Left colon (tissue), 2 donors: ENCODE results near the gene LTK. TPM values are rescaled to one million over a fixed set of nuclear protein-coding genes. Genes with fewer than 3 reads are reported as not detected.
A peak's percentile ranks its signal among the peaks of the same experiment; 100 is the strongest.

ENCODE experiments used
- ATAC-seq: fragments of 200-7000 bp; cut with Tn5 transposase; one replicate; pipeline ENCODE4 v1.9.1; 2020; ENCODE audit warnings: mild to moderate bottlenecking, moderate library complexity
- DNase-seq, 2 donors: peaks; one replicate each; pipeline ENCODE4 v3.0.0-alpha.2; 2020
- intact Hi-C, 2 donors: fragments of 100-400 bp; cut with DNase I in 1 of 2; cut with micrococcal nuclease in 1 of 2; formaldehyde crosslinking; loops; one replicate each; pipeline versions ENCODE4 v1.11.2 to v1.14.0; 2022; cut with DNase I, micrococcal nuclease
- total RNA-seq, 2 donors: library from RNA; stranded (reverse); fragmentation: NEBNext Ultra II Directional; extraction: Animal tissue kit (Norgen Biotek cat#: 25700); gene quantifications; one replicate each; pipeline ENCODE4 v1.2.1, GENCODE V29; 2021
- donor health status: DM: no; HTN: no; CAD: no.
- donor health status: DM: yes; HTN: yes; CAD: no.

Gene LTK
- total RNA-seq, 2 donors from 2014 or later = 12.0 to 18.7 TPM

DNA sequence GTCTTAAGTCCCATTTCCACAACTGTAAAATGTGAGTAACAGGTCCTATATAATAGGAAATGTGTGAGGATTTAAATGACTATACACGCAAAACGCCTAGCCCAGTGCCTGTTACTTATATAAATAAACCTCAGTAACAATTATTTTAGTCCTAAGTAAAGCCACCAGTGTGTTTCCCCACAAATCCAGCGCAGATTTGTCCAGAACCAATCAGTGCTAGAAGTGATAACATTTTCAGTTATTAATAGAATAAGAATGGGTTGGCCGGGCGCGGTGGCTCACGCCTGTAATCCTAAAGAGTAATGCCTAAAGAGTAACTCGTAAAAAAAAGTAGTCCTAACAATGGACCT, 29.9 kb upstream of the LTK start:
- peak; percentile 44 for ATAC-seq
- DNase-seq = no peak
- intact Hi-C loops = no loop called here

DNA sequence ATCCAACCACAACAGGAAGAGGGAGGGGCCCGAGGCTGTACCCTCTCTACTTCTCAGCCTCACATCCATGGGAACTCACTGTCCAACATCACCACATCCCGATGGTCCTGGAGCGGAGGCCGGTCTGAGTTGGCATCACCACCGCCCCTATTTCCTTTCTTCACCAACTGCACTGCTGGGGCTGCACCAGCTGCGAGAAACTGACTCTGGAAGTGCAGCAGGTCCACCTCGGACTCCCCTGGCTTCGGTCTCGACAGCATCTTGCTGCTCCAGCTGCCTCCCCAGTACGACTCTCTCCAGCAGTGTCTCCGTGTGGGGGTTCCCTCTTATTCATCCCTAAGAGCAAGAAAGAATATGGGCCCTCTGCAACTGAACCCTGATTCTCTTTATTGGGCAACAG, 23.2 kb upstream of the LTK start:
- intact Hi-C loops = no loop called here
- ATAC-seq = no peak
- no peak for DNase-seq

- intact Hi-C loops = no loop called here
- DNase-seq (no peak), ATAC-seq (no peak)
Observed at GRCh38 chr15:41535544-41535943, 21.9 kb upstream of the LTK start.

DNA sequence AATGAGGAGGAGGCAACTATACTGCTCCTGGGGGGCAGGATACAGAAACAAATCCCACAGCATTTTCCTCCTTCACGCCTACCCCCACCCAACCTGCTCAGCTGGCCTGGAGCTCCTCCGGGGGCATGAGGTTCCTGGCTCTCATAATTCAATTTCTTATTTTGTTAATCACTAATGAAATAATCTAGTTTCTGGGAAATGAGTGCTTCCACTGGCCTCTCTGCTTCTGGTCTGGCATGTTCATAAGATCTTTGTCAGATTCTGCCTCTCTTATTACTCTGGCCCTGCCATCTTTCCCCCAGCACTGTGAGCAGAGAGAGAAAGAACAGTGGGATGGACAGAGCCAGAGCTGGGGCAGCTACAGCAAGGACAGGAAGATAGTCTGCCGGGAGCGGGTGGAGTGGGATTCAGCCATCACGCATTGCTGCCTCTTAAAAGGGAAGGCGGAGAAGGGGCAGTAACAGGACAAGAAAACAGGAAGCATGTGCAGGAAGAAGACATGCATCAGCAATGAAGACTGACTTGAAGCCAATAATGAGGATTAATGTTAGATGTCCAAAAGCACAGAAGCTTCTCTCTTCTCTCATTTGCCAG, 16.8 kb upstream of the LTK start:
- DNase-seq (no peak), ATAC-seq (no peak)
- intact Hi-C loops = no loop called here

GRCh38 chr15:41523097-41523496, 9.5 kb upstream of the LTK start:
- no peak for DNase-seq
- ATAC-seq = no peak
- intact Hi-C loops = no loop called here

- DNase-seq (no peak), ATAC-seq (no peak)
- intact Hi-C loops = no loop called here
Observed at GRCh38 chr15:41521614-41522013, 8.0 kb upstream of the LTK start.

DNA sequence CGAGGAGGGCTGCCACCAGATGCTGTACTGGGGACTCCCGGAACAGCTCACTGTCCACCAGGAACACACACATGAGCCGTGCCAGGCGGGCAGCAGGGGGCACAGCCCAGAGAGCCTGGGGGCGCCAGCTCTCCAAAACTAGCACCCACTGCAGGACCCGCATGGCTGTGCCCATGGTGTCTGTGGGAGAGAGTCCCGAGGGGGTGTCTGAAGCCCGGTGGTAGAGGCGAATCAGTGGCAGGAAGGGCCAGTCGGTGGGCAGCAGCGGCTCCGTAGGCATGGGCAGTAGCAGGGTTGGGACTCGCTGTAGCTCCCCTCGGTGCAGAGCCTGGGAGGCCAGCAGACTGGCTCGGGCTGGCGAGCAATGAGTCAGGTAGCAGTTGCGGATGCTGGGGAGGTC, 7.0 kb upstream of the LTK start:
- DNase-seq = no peak
- intact Hi-C loops = no loop called here
- ATAC-seq = no peak

DNA sequence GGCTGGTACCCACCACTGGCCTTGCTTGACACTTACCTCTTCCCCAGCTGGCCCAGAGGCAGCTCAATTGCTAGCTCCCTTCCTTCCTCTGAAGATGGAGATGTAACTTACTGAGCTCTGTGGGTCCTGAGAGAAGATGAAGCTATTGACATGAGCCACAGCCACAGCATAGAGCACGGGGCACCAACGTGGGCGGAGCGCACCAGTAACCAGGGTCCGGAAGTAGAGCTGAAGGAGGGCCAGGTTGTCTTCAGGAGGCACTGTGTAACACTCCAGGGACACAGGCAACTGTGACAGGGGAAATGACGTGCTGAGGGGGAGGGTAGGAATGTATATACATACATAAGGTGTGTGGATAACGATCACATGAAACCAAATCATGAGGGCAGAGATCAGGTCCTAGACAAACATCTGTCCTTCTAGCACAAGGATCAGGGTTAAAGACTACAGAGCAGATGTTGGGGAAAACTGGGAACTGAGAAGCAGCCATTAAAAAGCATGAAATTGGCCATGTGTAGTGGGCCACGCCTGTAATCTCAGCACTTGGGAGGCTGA, 4.3 kb upstream of the LTK start:
- no peak for DNase-seq
- intact Hi-C loops = no loop called here
- ATAC-seq = no peak

- ATAC-seq (peak; percentile 40), DNase-seq (peak in 1 of 2 donors; percentile 65)
- intact Hi-C loops = no loop called here
Observed at GRCh38 chr15:41512940-41513505, 604 bp downstream of the LTK start.

GRCh38 chr15:41512512-41512939, 1.1 kb downstream of the LTK start:
- peak in 1 of 2 donors; percentile 25 for DNase-seq
- intact Hi-C loops = no loop called here
- peak; percentile 15 for ATAC-seq

GRCh38 chr15:41511899-41512369, 1.7 kb downstream of the LTK start:
- intact Hi-C loops = no loop called here
- peak; percentile 24 for ATAC-seq

DNA sequence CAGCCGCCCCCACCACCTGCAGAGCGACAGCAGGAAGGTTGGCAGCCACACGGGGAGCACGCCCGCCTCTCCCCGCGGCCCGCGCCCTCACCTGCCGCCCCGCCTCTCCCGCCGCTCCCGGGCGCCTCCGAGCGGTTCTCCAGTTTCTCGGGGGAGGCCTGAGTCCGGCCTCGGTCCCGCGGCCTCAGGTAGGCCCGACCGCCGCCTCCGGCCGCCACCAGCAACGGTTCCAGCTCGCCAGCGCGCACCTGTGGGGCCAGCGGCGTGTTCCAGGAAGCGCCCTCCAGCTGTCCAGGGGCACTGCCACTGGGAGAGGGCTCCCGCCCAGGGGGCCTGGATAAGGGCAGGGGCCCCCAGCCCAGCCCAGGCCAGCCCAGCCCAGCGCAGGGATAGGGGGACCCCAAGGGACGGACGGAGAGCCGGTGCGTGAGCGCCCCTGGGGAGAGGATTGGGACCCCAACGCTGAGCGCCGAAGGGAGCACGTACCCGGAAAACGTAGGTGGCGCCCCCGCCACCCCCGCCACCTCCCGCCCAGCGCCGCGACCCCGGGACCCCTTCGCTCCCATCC, 2.2 kb downstream of the LTK start:
- peak; percentile 59 for ATAC-seq
- intact Hi-C loops = no loop called here
- DNase-seq = peak in 1 of 2 donors; percentile 69

More at GRCh38 chr15:41511899-41512369, 1.7 kb downstream of the LTK start:
- DNase-seq = peak in 1 of 2 donors; percentile 46

GRCh38 chr15:41510728-41511127, 2.9 kb downstream of the LTK start:
- ATAC-seq (no peak), DNase-seq (no peak)
- intact Hi-C loops = no loop called here

- ATAC-seq (peak; percentile 68), DNase-seq (peak; percentile 73 to 75)
- intact Hi-C loops = no loop called here
Observed at GRCh38 chr15:41507820-41508290, 5.8 kb downstream of the LTK start.

DNA sequence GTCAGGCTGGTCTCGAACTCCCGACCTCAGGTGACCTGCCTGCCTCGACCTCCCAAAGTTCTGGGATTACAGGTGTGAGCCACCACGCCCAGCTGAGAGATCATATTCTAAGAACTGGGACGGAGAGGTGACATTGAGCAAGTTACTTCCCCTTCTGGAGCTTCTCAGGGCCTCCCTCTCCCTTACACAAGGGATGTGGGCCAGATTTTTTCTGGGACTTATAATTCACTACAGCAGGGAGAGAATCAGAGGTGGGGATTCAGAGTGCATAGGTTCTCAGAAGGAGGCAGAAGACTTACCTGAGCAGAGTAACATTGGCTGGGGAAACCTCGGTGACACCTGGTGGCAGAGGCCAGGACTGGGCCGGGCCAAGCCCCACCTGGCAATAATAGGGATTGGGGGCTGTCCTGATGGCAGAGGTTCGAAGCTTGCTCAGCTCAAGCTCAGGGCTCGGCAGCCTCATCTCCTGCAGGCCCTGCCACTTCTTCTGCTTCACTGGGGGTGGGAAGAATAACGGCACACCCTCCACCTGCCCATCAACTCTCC, 6.8 kb downstream of the LTK start:
- ATAC-seq (peak; percentile 11), DNase-seq (no peak)
- intact Hi-C loops = no loop called here

GRCh38 chr15:41505776-41506175, 7.9 kb downstream of the LTK start:
- intact Hi-C loops = no loop called here
- no peak for DNase-seq
- ATAC-seq = no peak

DNA sequence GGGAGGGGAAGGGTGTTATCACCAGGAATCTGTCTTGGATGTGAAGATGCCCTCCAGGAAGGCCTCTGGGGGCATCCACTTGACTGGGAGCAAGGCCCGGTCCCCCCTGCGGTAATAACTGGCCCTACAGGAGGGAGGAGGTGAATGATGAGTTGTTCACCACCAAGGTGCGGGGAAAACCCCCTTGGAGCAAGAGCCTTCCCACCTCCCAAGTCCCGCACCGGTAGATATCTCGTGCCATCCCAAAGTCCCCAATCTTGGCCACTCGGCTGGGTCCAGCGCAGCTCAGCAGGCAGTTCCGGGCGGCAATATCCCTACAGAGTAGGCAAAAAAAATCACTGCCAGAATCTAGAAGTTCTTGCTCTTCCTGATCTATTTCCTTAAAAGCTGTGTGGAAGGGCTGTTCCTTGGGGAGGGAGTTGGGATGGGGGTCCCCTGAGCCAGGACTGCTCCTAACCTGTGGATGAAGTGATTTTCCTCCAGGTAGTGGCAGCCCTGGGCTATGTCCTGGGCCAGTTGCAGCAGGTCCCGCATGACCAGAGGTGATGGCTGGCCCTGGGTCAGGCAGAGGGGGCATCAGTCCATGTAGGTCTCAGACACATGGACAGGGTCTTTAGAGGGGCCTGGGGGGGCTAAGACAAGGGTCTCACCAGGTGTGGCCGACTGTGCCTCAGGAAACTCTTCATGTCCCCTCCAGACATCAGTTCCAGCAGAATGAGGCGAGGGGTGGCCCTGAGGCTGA, 8.7 kb downstream of the LTK start:
- DNase-seq = no peak
- no peak for ATAC-seq
- intact Hi-C loops = no loop called here

DNA sequence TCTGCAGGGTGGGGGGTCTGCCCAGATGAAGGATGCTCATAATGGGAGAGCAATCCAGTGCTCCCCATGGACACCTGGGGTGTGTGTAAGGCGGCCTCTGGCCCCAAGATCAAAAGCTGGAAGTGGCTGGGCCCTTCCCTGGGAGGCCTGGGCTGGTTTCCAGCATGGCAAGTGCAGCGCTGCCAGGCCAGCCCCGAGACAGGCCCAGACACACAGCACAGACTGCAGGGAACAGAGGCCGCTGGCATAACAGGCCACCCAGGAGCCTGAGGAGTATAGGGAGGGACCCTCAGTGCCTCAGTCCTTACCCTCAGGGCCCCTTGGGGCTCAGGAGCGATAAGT, 10.0 kb downstream of the LTK start:
- ATAC-seq (no peak), DNase-seq (no peak)
- intact Hi-C loops = no loop called here
